Neural cell (in vitro differentiated cells): ENCODE data around the gene REPS1. TPM values are rescaled to one million over a fixed set of nuclear protein-coding genes. Genes with fewer than 3 reads are reported as not detected.

ENCODE experiments used
- H2AFZ ChIP-seq: fragments of 200-600, 300-800 bp; sonication (generic), shearing (Covaris generic); 2 replicates; pipeline ENCODE4 v1.6.0; 2014; ENCODE audit warnings: low read depth, mild to moderate bottlenecking, antibody characterized with exemption, low read length, moderate library complexity
- H3F3A ChIP-seq: fragments of 200-600 bp; shearing (Covaris generic); 2 replicates; pipeline ENCODE4 v1.6.1; 2016; ENCODE audit warnings: mild to moderate bottlenecking, moderate library complexity, mixed read lengths, antibody characterized with exemption, low read length; ENCODE audit not compliant: insufficient read depth, poor library complexity, severe bottlenecking
- H3K27ac ChIP-seq: fragments of 200-600, 300-800 bp; sonication (generic), shearing (Covaris generic); 2 replicates; pipeline ENCODE4 v1.5.1; 2014; ENCODE audit warnings: mild to moderate bottlenecking, low read length, moderate library complexity
- H3K27me3 ChIP-seq: fragments of 300-800, 200-600 bp; sonication (generic), shearing (Covaris generic); 2 replicates; pipeline ENCODE4 v1.6.0; 2014; ENCODE audit warnings: mild to moderate bottlenecking, low read depth, low read length, moderate library complexity; ENCODE audit not compliant: insufficient read depth
- H3K36me3 ChIP-seq: fragments of 300-800, 200-600 bp; sonication (generic), shearing (Covaris generic); 2 replicates; pipeline ENCODE4 v1.5.1; 2014; ENCODE audit warnings: mild to moderate bottlenecking, antibody characterized with exemption, low read length, moderate library complexity; ENCODE audit not compliant: insufficient read depth
- H3K4me2 ChIP-seq: fragments of 300-800, 200-600 bp; sonication (generic), shearing (Covaris generic); 2 replicates; pipeline ENCODE4 v1.6.0; 2014; ENCODE audit warnings: mild to moderate bottlenecking, low read length
- H3K4me3 ChIP-seq: fragments of 300-800, 200-600 bp; sonication (generic), shearing (Covaris generic); 2 replicates; pipeline ENCODE4 v1.5.1; 2014; ENCODE audit warnings: mild to moderate bottlenecking, low read length, moderate library complexity
- H3K79me2 ChIP-seq: fragments of 200-600 bp; shearing (Covaris generic); replicated peaks from 2 replicates; pipeline ENCODE4 v1.6.0; 2014; ENCODE audit warnings: mild to moderate bottlenecking, low read length, moderate library complexity; ENCODE audit not compliant: insufficient read depth
- H3K9ac ChIP-seq: fragments of 300-800, 200-600 bp; sonication (generic), shearing (Covaris generic); 2 replicates; pipeline ENCODE4 v1.6.1; 2016; ENCODE audit warnings: mild to moderate bottlenecking, low read length, mixed read lengths
- H3K9me2 ChIP-seq: fragments of 200-600 bp; shearing (Covaris generic); 2 replicates; pipeline ENCODE4 v1.6.1; 2016; ENCODE audit warnings: mild to moderate bottlenecking, low read length, mixed read lengths; ENCODE audit not compliant: insufficient read depth
- H3K9me3 ChIP-seq: fragments of 200-600, 300-800 bp; sonication (generic), shearing (Covaris generic); 2 replicates; pipeline ENCODE4 v1.6.1; 2016; ENCODE audit warnings: mild to moderate bottlenecking, mixed run types, low read length, moderate library complexity, mixed read lengths
- H4K20me1 ChIP-seq: fragments of 200-600 bp; shearing (Covaris generic); 2 replicates; pipeline ENCODE4 v1.6.1; 2016; ENCODE audit warnings: mild to moderate bottlenecking, mixed run types; ENCODE audit not compliant: insufficient read depth
- CTCF ChIP-seq: fragments of 450-650 bp; IDR thresholded peaks from 2 replicates; pipeline ENCODE4 v1.5.1; 2014; ENCODE audit warnings: antibody characterized with exemption, mild to moderate bottlenecking, moderate library complexity; ENCODE audit not compliant: poor library complexity, severe bottlenecking
- EP300 ChIP-seq: fragments of 450-650 bp; conservative IDR thresholded peaks from 2 replicates; pipeline ENCODE4 v1.6.1; 2014; ENCODE audit warnings: antibody characterized with exemption, mild to moderate bottlenecking, moderate library complexity; ENCODE audit not compliant: poor library complexity, severe bottlenecking
- MXI1 ChIP-seq: fragments of 450-650 bp; conservative IDR thresholded peaks from 2 replicates; pipeline ENCODE4 v1.6.1; 2014; ENCODE audit warnings: antibody characterized with exemption, mild to moderate bottlenecking; ENCODE audit not compliant: poor library complexity, severe bottlenecking
- POLR2AphosphoS5 ChIP-seq: IDR thresholded peaks from 2 replicates; pipeline ENCODE4 v1.6.1; 2012
- RAD21 ChIP-seq: fragments of 450-650 bp; conservative IDR thresholded peaks from 2 replicates; pipeline ENCODE4 v1.6.1; 2014; ENCODE audit warnings: antibody characterized with exemption, mild to moderate bottlenecking, moderate library complexity
- REST ChIP-seq: IDR thresholded peaks from 2 replicates; pipeline ENCODE4 v1.6.1; 2012; ENCODE audit warnings: borderline replicate concordance
- SMC3 ChIP-seq: fragments of 450-650 bp; conservative IDR thresholded peaks from 2 replicates; pipeline ENCODE4 v1.6.1; 2014; ENCODE audit warnings: antibody characterized with exemption, mild to moderate bottlenecking, moderate library complexity; ENCODE audit not compliant: poor library complexity
- TAF1 ChIP-seq: IDR thresholded peaks from 2 replicates; pipeline ENCODE4 v1.6.1; 2012; ENCODE audit warnings: low read depth
- polyA plus RNA-seq: library from polyadenylated mRNA; depleted of rRNA; stranded (reverse); fragments of >200 nt; gene quantifications from 2 replicates; pipeline ENCODE4 v1.2.3, GENCODE V29; 2014

The REPS1 gene
- polyA plus RNA-seq, 1 donor from 2014 or later, result 64.9 TPM

GRCh38 chr6:138896104-138896756 is 91.8 kb downstream of the REPS1 start:
- H3F3A ChIP-seq, result no peaks in the 10 kb centered on the region
- no peak overlapping the region for H2AFZ ChIP-seq
- no peaks in the 10 kb centered on the region for H3K9me3 ChIP-seq
- H3K4me2 ChIP-seq, result no peak overlapping the region
- no peaks in the 10 kb centered on the region for H3K9me2 ChIP-seq
- no peaks in the 10 kb centered on the region for H3K36me3 ChIP-seq
- H3K9ac ChIP-seq, result no peak overlapping the region
- H4K20me1 ChIP-seq, result no peaks in the 10 kb centered on the region
- no peak for TF ChIP-seq EP300
- no peak for TF ChIP-seq REST
- TF ChIP-seq POLR2AphosphoS5, result no peak
- no peak for TF ChIP-seq MXI1
- no peak for TF ChIP-seq RAD21
- TF ChIP-seq TAF1, result no peak
- no peak for TF ChIP-seq CTCF
- no peaks in the 10 kb centered on the region for H3K79me2 ChIP-seq
- H3K4me3 ChIP-seq, result no peak overlapping the region
- no peaks in the 10 kb centered on the region for H3K27me3 ChIP-seq
- no peak overlapping the region for H3K27ac ChIP-seq

- Histone ChIP-seq H3K9me3 (no peaks in the 10 kb centered on the region), H3K4me2 (no peak overlapping the region), H3F3A (no peaks in the 10 kb centered on the region), H4K20me1 (no peaks in the 10 kb centered on the region), H3K9me2 (no peaks in the 10 kb centered on the region), H3K9ac (no peak overlapping the region), H2AFZ (no peak overlapping the region), H3K4me3 (no peak overlapping the region), H3K27me3 (no peaks in the 10 kb centered on the region), H3K36me3 (no peaks in the 10 kb centered on the region), H3K79me2 (no peaks in the 10 kb centered on the region), H3K27ac (no peak overlapping the region)
- no peak for TF ChIP-seq SMC3
Measured at GRCh38 chr6:138891255-138891986, 96.6 kb downstream of the REPS1 start.
